ENCODE measurements around the gene SLC38A8.

- no peak for TF ChIP-seq CTCF (IDR thresholded peaks at IDR 0.05)
- TF ChIP-seq POLR2A (IDR thresholded peaks at IDR 0.05), result no peak
These were observed 46.2 kb upstream of the SLC38A8 start for GRCh38 chr16:84088695-84089395.
